HT1080 (cell line): ENCODE data around the gene TAPBPL. TPM values are rescaled to one million over a fixed set of nuclear protein-coding genes. Genes with fewer than 3 reads are reported as not detected.

Source experiments
- DNase-seq: peaks from one replicate; pipeline ENCODE4 v3.0.0-alpha.2; 2015; ENCODE audit warnings: low read depth
- total RNA-seq: library from RNA; depleted of rRNA; stranded (reverse); fragments of >200 nt; shearing (Covaris generic); gene quantifications from 2 replicates; pipeline ENCODE4 v1.2.3, GENCODE V29; 2014

TAPBPL gene
- total RNA-seq, 1 experiment from 2014 or later, result 11.6 TPM

DNA sequence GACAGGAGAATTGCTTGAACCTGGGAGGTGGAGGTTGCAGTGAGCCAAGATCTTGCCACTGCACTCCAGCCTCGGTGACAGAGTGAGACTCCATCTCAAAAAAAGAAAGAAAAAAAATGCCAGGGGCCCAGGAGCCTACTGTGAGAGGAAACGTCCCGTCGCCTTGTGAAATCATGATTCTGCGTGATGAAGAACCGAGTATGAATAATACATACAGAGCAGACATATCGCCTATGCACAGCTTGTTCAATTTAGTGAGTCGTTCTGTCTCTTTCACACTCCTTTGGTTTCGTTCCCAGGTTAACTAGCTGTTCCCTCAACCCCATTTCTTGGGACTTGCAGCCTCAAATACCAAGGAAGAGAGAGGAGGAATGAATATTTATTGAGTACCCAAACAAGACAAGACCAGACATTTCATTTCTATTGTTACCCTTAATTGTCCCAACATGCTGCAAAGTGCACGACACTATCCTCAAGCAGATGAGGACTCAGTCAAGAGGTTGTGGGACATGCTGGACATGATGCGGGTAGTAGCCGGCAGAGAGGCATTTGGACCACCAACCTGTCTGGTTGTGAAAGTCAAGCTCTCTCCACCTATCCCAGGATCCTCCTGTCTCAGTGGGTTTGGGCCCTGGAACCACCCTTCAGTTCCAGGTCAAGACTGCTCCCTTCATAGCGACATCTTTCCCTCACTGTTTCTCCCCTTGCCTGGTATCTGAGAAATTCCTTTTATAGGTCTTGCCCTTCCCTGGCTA is 15.7 kb upstream of the TAPBPL start:
- no peak for DNase-seq

DNA sequence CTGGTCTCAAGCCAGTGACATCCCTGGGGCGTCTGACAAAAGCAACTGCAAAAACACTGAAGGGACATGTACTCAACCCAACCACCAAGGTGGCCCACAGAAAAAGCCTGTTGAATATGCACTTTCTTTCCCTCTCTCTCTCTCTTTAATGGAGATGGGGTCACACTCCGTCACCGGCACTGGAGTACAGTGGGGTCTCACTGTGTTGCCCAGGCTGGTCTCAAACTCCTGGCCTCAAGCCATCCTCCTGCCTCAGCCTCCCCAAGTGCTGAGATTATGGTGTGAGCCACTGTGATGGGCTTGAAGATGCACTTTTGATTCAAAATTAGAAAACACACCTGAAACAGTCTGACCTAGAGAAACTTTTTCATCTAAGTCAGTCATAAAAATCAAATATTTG is 14.3 kb upstream of the TAPBPL start:
- DNase-seq, result no peak

DNA sequence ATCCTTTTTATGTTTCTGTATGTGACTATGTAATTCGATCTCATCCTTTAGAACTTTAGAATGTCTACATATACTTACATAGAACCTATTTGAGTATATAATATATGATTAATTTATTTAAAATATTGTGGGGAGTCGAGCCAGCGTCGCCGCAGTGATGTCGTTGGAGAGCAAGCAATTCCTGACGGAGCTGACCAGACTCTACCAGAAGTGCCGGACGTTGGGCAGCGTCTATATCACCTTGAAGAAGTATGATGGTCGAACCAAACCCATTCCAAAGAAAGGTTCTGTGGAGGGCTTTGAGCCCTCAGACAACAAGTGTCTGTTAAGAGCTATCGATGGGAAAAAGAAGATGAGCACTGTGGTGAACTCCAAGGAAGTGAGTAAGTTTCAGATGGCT is 13.5 kb upstream of the TAPBPL start:
- no peak for DNase-seq

DNA sequence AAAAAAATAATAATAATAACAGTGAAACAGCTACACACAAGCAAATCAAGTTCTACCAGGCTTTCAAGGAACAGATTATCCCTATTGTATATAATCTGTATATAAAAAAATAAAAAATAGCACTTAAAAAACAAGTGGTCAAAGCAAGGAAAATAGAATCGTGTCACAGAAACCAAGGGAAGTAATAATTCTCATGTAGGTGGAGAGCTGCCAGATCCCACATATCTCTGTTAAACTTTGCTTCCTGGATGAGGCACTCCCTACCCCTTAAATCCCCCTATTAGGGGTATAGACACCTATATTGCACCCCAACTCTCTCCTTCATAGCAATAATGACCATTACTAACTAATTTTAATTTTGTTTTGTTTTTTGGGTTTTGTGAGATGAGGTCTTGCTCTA is 11.5 kb upstream of the TAPBPL start:
- DNase-seq, result no peak

DNA sequence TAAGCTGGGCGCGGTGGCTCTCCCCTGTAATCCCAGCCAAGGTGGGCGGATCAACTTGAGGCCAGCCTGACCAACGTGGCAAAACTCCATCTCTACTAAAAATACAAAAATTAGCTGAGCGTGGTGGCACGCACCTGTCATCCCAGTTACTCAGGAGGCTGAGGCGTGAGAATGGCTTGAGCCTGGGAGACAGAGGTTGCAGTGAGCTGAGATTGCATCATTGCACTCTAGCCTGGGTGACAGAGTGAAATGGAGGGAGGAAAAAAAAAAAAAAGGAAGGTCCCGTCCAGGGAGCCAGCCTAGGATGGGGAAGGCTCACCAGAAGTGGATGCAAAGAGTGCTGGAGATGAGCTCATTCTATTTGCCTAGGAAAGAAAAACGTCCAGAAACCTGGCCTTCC is 9.0 kb upstream of the TAPBPL start:
- no peak for DNase-seq

DNA sequence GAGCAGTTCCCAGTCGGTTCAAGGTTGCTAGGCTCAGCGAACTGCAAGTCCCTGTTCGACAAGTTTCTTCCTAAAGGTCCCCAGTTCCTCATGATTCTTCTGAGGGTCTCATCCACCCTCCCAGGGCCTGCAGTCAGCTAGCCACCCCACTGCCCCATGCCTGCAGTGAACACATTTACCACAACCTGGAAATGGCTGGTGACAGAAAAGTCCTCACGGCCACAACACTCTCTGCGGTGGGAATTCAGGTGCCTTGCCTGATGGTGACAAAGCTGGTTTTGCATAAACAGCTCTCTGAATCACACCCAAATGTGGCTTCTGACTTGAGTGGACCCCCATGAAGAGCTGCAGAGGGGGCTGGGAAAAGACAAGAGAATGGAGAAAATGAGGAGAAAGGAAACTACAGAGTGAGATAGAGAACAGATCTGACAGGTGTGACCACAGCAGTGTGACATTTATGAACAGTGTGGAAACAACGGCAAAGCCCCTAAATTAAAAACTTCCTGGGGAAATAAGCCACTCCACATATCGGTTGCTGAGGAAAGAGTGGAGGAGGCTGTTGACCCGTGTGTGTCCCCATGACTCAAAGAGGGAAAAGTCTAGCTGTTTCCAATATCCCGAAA is 8.4 kb upstream of the TAPBPL start:
- no peak for DNase-seq

DNA sequence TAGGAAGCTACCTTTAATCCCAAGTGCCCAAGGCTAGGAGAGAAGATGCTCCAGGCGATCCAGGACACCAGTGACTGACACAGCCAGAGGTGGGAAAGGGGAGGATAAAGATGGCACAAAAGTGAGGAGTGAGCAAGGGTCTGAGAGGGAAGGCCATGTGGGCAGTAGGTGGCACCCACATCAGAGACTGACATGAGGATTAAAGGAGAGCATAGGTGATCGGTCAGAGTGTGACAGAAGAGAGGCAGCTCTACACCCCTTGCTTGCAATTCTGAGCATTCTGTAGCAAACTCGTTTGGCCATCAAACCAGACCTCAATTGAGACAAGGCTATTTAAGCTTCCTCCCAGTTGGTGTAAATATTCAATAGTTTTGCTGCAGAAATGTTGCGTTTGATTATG is 7.8 kb upstream of the TAPBPL start:
- no peak for DNase-seq

DNA sequence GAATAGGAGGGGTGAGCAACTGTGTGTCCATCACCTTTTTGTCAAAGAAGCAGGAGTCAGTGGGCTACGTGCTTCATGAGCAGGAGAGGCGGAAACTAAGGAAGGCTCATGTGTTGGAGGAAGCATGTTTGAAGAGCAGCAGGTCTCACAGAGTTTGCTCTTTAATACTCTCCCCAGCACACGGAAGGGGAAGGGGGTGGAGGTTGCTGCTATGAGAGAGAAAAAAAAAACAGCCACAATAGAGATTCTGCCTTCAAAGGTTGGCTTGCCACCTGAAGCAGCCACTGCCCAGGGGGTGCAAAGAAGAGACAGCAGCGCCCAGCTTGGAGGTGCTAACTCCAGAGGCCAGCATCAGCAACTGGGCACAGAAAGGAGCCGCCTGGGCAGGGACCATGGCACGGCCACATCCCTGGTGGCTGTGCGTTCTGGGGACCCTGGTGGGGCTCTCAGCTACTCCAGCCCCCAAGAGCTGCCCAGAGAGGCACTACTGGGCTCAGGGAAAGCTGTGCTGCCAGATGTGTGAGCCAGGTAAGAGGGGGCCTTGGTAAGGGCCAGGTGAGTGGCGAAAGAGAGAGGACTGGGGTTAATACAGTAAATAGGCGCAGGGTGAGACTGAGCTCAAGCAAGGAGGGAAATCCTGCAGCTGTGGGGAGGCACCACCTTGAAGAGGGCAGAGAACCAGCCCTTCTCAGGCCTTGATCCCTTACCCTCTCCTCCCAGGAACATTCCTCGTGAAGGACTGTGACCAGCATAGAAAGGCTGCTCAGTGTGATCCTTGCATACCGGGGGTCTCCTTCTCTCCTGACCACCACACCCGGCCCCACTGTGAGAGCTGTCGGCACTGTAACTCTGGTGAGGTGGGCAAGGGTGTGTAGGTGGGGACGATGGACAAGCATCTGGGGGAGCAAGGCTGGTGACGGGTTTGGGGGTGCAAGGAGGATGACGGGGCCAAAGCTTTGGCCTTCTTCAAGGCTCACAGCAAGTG is 6.8 kb upstream of the TAPBPL start, which contains the start of gene CD27:
CD27 (plus strand) TSS at position 252 of the 985 bp plus-strand sequence; CDS start at position 393, 141 bp downstream.
- DNase-seq, result no peak

DNA sequence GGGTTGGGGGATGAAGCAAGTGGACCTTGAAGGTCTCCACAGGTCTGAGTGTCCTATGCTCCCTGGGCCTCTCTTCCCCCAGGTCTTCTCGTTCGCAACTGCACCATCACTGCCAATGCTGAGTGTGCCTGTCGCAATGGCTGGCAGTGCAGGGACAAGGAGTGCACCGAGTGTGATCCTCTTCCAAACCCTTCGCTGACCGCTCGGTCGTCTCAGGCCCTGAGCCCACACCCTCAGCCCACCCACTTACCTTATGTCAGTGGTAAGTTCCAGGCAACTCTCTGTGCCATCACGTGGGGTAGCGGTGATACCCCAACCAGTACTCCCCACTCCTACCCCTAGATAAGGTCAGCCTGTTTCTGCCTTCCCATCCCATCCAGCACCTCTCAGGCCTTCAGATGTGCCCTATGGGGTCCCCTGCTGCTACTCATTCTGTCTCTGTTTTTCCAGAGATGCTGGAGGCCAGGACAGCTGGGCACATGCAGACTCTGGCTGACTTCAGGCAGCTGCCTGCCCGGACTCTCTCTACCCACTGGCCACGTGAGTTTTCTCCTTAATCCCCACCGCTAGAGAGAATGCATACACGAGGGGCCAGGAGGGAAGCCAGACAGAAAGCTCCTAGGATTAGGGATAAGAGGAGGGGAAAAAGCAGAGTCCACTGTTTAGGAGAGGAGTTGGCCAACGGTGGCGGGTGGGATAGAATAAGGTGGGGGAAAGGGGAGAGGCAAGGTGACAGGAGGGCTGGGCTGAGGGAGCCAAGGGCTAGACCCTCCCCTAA is 1.6 kb upstream of the TAPBPL start:
- DNase-seq, result no peak

DNA sequence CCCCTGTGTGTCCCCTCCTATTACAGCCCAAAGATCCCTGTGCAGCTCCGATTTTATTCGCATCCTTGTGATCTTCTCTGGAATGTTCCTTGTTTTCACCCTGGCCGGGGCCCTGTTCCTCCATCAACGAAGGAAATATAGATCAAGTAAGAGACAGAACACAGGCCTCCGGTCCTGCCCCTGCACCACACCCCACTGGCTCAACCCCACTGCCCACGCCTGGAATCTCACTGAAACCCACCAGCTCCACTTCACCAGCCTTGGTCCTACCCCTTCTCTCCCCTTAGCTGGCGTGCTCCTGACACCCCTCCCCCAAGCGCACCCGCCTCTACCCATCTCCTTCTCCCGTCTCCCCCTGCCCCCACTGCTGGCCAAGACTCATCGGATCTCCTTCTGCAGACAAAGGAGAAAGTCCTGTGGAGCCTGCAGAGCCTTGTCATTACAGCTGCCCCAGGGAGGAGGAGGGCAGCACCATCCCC is 934 bp upstream of the TAPBPL start:
- no peak for DNase-seq

DNA sequence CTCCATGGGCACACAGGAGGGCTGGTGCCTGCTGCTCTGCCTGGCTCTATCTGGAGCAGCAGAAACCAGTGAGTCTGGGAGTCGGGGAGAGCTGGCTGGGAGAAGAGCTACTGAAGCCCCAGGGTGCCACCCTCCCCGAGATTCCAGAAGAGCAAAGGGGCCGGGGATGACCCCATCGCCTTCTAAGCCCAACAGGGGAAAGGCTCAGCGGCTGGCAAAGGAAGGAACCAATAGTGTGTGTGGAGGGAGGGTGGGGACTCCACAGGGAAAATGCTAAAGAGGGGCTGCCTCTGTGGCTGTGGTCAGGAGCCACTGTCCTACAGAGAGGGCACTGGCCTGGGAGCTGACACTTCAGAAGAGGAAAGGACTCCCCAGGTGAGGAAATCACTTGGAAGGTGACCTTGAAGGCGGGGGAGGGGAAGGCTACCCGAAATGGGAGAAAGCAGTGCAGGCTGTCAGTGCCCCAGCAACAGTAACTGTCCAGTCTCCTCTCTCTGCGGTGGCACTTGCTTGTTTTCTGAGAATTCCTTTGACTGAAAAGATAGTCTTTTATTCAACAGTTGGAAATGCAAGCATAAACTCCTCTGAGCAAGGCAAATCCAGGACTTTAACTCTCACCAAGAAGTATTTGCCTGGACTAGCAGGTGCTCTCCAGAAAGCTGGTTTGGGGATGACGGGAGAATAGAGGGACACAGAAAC is 552 bp downstream of the TAPBPL start:
- DNase-seq, result no peak

DNA sequence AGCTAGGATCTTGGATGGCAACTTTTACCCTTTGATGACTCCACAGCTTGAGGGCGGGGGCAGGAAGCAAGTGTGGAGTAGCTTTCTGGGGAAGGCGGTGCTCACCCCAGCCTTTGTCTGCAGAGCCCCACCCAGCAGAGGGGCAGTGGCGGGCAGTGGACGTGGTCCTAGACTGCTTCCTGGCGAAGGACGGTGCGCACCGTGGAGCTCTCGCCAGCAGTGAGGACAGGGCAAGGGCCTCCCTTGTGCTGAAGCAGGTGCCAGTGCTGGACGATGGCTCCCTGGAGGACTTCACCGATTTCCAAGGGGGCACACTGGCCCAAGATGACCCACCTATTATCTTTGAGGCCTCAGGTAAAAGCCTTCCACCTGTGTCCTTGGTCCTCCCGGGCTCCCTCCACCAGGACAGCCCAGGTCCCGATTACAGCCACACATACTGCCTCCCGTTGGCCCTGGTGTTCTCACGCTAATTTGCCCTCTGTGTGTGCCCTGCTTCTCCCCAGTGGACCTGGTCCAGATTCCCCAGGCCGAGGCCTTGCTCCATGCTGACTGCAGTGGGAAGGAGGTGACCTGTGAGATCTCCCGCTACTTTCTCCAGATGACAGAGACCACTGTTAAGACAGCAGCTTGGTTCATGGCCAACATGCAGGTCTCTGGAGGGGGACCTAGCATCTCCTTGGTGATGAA is 1.2 kb downstream of the TAPBPL start:
- no peak for DNase-seq

DNA sequence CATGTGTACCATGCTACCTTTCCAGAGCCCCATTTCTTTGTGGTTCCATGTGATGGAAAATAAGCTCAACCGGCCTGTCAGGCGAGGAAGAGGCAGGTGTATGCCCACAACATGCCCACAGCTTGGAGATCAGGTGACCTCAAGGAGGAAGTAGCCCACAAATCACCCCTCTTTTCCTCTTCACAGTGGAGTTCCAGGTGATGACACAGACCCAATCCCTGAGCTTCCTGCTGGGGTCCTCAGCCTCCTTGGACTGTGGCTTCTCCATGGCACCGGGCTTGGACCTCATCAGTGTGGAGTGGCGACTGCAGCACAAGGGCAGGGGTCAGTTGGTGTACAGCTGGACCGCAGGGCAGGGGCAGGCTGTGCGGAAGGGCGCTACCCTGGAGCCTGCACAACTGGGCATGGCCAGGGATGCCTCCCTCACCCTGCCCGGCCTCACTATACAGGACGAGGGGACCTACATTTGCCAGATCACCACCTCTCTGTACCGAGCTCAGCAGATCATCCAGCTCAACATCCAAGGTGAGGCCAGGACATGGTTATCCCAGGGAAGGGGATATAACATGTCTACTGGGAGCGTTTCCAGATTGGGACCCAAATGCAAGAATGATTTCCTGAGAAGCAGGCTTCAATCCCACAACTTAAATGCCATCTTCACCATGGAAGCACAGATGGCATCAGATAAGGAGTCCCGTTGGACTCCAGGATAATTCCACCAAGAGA is 5.5 kb downstream of the TAPBPL start:
- DNase-seq, result no peak

DNA sequence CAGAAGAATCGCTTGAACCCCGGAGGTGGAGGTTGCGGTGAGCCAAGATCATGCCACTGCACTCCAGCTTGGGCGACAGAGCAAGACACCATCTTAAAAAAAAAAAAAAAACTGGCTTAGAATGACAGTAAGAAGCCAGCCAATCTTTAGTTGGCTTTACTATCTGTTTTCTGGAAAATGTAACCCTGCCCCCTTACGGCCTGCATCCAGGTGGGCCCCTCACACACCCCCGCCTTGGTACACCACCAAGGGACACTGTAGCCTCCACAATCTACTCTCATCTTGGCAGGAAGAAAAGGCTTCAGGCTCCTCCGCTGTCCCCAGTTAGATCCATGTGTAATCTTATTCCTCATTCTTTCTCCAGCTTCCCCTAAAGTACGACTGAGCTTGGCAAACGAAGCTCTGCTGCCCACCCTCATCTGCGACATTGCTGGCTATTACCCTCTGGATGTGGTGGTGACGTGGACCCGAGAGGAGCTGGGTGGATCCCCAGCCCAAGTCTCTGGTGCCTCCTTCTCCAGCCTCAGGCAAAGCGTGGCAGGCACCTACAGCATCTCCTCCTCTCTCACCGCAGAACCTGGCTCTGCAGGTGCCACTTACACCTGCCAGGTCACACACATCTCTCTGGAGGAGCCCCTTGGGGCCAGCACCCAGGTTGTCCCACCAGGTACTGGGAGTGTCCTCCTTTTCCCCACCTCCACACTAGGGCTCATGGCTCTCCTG is 6.6 kb downstream of the TAPBPL start:
- no peak for DNase-seq

DNA sequence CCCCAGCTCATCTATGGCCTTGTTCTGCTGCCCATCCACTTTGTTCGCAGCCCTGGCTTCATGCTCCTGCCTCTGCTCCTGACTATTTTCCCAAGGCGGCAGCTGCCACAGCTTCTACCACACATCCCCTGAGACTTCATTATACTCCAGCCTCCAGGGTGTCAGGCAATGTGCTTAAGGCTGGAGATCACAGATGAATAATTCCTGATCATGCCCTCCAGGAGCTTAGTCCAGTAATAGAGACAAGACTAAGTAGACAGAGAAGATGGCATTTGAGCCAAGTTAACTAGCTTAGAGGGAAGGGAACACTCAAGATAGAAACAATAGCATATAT is 7.1 kb downstream of the TAPBPL start:
- DNase-seq, result no peak

DNA sequence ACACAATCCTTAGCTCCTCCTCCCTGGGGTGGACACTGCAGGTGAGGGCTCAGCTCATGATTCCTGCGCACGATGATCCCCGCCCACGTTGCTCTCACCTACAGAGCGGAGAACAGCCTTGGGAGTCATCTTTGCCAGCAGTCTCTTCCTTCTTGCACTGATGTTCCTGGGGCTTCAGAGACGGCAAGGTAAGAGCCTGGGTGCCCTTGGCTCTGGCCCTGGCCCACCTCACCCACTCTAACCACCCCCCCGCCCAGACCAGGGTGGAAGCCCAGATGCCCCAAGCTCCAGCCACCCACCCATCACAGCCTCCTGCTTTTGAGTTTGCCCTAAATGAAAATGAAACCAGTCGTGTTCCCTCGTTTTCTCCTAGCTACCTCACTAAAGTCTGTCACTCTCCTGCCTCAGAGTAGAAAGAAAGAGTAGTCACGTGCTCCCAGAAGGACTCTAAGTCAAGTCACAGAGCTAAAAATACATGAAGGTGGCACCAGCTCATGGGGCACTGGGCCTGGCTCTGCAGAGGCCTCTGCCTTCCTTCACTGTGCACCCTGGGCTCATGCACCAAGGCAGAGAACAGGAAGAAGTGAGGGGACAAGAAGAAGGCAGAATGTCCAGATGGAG is 9.0 kb downstream of the TAPBPL start:
- no peak for DNase-seq

DNA sequence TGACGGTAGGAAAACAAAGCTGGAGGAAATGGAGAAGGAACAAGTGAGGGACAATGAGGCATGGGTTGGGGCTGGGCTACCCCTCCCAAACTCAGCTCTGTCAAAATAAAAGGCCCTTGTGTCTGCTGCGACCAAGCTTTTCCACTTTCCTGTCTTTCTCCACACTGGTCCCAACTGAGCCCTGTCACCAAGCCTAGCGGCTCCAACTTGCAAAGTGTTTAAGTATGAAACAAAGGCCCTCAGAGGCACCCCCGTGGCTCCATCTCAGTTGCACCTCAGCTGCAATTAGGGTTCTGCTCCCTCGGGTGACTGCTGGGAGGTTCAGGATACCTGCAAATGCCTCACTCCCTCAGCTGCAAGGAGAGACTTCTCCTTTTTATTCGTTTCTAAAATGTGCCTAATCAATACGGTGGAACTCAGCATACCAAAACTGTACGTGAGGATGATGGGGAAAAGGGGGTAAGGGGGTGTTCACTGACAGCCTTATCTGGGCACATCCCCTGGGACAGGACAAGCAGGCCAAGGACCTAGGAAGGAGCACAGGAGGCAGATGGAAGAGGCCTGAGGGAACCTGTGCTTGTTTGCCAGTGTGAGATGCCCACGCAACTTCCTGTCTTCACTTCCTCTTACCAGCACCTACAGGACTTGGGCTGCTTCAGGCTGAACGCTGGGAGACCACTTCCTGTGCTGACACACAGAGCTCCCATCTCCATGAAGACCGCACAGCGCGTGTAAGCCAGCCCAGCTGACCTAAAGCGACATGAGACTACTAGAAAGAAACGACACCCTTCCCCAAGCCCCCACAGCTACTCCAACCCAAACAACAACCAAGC is 9.8 kb downstream of the TAPBPL start:
- peak; percentile 74 for DNase-seq
